ENCODE results near the gene CSF1R.
"Not testable (repeated sequence)": the region's sequence is repeated elsewhere in the genome, so short reads cannot be mapped to it uniquely, and the experiment has no call there.

DNA sequence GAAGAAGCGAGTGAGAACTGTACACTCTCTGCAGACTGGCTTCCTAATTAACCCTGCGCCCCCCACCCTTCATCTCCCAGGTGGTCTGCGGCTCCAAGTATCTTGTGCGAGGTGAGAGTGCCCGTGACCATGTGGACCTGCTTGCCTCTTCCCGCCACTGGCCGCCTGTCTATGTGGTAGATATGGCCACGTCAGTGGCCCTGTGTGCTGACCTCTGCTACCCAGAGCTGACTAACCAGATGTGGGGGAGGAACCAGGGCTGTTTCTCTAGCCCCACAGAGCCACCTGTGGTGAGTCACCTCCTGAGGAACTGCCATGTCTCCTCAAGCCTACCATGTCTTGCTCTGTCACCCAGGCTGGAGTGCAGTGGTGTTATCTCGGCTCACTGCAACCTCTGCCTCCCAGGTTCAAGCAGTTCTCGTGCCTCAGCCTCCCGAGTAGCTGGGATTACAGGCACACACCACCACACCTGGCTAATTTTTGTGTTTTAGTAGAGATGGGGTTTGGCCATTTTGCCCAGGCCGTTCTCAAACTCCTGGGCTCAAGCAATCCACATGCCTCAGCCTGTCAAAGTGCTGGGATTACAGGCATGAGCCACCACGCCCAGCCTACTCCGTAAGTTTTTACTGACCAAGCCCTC is 36.1 kb downstream of the CSF1R start:
- TF ChIP-seq, protein P1, sequence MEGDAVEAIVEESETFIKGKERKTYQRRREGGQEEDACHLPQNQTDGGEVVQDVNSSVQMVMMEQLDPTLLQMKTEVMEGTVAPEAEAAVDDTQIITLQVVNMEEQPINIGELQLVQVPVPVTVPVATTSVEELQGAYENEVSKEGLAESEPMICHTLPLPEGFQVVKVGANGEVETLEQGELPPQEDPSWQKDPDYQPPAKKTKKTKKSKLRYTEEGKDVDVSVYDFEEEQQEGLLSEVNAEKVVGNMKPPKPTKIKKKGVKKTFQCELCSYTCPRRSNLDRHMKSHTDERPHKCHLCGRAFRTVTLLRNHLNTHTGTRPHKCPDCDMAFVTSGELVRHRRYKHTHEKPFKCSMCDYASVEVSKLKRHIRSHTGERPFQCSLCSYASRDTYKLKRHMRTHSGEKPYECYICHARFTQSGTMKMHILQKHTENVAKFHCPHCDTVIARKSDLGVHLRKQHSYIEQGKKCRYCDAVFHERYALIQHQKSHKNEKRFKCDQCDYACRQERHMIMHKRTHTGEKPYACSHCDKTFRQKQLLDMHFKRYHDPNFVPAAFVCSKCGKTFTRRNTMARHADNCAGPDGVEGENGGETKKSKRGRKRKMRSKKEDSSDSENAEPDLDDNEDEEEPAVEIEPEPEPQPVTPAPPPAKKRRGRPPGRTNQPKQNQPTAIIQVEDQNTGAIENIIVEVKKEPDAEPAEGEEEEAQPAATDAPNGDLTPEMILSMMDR (IDR thresholded peaks at IDR 0.05) = not testable (repeated sequence)
- TF ChIP-seq, protein P2, sequence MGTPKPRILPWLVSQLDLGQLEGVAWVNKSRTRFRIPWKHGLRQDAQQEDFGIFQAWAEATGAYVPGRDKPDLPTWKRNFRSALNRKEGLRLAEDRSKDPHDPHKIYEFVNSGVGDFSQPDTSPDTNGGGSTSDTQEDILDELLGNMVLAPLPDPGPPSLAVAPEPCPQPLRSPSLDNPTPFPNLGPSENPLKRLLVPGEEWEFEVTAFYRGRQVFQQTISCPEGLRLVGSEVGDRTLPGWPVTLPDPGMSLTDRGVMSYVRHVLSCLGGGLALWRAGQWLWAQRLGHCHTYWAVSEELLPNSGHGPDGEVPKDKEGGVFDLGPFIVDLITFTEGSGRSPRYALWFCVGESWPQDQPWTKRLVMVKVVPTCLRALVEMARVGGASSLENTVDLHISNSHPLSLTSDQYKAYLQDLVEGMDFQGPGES (IDR thresholded peaks at IDR 0.05; ENCODE audit: low read depth, low read length) = not testable (repeated sequence)
- not testable (repeated sequence) for TF ChIP-seq RAD21 (IDR thresholded peaks at IDR 0.05; ENCODE audit: low read length); GATA2 (CRISPR knock-in tag; IDR thresholded peaks at IDR 0.05); POLR2AphosphoS5 (IDR thresholded peaks at IDR 0.05; ENCODE audit: low read depth, low read length); EZH2phosphoT487 (IDR thresholded peaks at IDR 0.05; ENCODE audit: borderline replicate concordance, low read depth); JUND (IDR thresholded peaks at IDR 0.05); SIN3A (IDR thresholded peaks at IDR 0.05; ENCODE audit: borderline replicate concordance, low read depth, low read length); RFX5 (IDR thresholded peaks at IDR 0.05; ENCODE audit: low read length); EP300 (IDR thresholded peaks at IDR 0.05; ENCODE audit: borderline replicate concordance in 1 of 2, low read depth in 1 of 2, low read length in 1 of 2)
- TF ChIP-seq, protein P3, sequence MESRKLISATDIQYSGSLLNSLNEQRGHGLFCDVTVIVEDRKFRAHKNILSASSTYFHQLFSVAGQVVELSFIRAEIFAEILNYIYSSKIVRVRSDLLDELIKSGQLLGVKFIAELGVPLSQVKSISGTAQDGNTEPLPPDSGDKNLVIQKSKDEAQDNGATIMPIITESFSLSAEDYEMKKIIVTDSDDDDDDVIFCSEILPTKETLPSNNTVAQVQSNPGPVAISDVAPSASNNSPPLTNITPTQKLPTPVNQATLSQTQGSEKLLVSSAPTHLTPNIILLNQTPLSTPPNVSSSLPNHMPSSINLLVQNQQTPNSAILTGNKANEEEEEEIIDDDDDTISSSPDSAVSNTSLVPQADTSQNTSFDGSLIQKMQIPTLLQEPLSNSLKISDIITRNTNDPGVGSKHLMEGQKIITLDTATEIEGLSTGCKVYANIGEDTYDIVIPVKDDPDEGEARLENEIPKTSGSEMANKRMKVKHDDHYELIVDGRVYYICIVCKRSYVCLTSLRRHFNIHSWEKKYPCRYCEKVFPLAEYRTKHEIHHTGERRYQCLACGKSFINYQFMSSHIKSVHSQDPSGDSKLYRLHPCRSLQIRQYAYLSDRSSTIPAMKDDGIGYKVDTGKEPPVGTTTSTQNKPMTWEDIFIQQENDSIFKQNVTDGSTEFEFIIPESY (IDR thresholded peaks at IDR 0.05; ENCODE audit: borderline replicate concordance, low read depth) = not testable (repeated sequence)
- TF ChIP-seq, protein P4, sequence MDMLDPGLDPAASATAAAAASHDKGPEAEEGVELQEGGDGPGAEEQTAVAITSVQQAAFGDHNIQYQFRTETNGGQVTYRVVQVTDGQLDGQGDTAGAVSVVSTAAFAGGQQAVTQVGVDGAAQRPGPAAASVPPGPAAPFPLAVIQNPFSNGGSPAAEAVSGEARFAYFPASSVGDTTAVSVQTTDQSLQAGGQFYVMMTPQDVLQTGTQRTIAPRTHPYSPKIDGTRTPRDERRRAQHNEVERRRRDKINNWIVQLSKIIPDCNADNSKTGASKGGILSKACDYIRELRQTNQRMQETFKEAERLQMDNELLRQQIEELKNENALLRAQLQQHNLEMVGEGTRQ (IDR thresholded peaks at IDR 0.05; ENCODE audit: borderline replicate concordance, low read depth, low read length) = not testable (repeated sequence)
- TF ChIP-seq FOSL2 (IDR thresholded peaks at IDR 0.05; ENCODE audit: borderline replicate concordance, low read depth) = 0 out of 2 replicates have a peak, but pooled peaks have one; percentile 4
- TF ChIP-seq, protein P5, sequence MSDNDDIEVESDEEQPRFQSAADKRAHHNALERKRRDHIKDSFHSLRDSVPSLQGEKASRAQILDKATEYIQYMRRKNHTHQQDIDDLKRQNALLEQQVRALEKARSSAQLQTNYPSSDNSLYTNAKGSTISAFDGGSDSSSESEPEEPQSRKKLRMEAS (IDR thresholded peaks at IDR 0.05; ENCODE audit: low read depth) = not testable (repeated sequence)
